ENCODE data around the gene USP36. TPM values are rescaled to one million over a fixed set of nuclear protein-coding genes. Genes with fewer than 3 reads are reported as not detected.

Gene USP36
- total RNA-seq, 6 experiments from 2014 or later = 12.7 to 27.8 (median 18.7) TPM

DNA sequence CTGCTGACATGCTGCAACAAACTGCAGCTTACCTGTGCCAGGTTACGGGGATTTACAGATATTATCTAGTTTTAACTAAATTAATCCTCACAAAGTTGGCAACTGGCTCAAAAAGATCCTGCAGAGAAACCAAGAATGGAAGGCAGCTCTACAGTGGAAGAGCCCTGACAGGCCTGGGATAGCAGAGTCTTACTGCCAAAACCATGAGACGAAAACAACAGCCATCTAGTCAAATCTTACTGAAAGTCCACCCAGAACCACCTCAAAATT lies 8.1 kb downstream of the USP36 start:
- Histone ChIP-seq H3K9me3 (no peaks in the 10 kb centered on the region), H3K27me3 (no peaks in the 10 kb centered on the region), H3K36me3 (peaks cover 7 to 89% (median 38%) of the 10 kb centered on the region in 4 donors), H3K27ac (no peak overlapping the region), H3K4me3 (no peak overlapping the region), H3K4me1 (no peaks in the 10 kb centered on the region)
- TF ChIP-seq CTCF (IDR thresholded peaks at IDR 0.05) (no peak), POLR2A (IDR thresholded peaks at IDR 0.05) (no peak)
- DNase-seq (no peak), ATAC-seq (no peak)
- intact Hi-C loops (cut with DNase I) = no loop called here
- 100% methylated on average over 2 of the region's 2 CpGs for WGBS (ENCODE audit: insufficient coverage, low coverage, low lambda C conversion rate, missing lambda C conversion rate)

DNA sequence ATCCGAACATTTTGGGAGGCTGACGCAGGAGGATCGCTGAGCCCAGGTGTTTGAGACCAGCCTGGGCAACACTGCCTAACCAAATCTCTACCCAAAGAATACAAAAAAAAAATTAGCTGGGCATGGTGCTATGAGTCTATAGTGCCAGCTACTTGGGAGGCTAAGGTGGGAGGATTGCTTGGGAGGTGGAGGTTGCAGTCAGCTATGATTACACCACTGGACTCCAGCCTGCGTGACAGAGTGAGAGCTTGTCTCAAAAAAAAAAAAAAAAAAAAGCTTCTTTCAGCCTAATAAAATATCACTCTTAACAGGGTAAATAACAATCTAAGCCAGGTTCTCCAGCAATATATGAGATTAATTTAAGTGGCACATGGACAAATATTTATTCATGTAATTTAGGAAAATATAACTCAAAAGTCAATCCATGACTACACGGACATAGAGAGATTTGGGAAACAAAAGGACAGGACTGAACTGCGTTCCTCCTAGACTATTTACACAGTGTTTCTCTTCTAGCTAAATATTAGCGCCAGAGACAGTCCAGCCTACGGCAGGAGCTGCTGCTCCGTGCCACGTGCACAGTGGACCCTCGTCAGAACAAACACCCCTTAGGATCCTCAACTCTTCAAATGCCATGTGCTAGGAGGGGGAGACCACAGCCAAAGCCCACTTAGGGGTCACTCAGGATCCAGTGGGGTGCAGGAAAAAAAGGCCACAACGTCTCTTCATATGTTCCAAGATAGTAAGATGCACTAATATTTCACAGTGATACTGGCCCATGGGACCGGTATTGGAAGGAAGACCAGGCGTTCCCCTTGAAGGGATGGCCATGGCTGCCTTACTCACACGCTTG lies 8.7 kb downstream of the USP36 start:
- WGBS (ENCODE audit: insufficient coverage, low coverage, low lambda C conversion rate, missing lambda C conversion rate) = 73% methylated on average over 11 of the region's 15 CpGs
- no peak overlapping the region for H3K4me3 ChIP-seq

GRCh38 chr17:78829477-78829876 lies 11.1 kb downstream of the USP36 start:
- DNase-seq (no peak), ATAC-seq (no peak)
- Histone ChIP-seq H3K27me3 (no peaks in the 10 kb centered on the region), H3K4me1 (no peaks in the 10 kb centered on the region), H3K9me3 (no peaks in the 10 kb centered on the region), H3K4me3 (no peak overlapping the region), H3K36me3 (peaks cover 3 to 88% (median 32%) of the 10 kb centered on the region in 4 donors), H3K27ac (no peak overlapping the region)
- intact Hi-C loops (cut with DNase I) = no loop called here
- TF ChIP-seq CTCF (IDR thresholded peaks at IDR 0.05) (no peak), POLR2A (IDR thresholded peaks at IDR 0.05) (no peak)
- 97% methylated on average over 6 of the region's 6 CpGs for WGBS (ENCODE audit: insufficient coverage, low coverage, low lambda C conversion rate, missing lambda C conversion rate)

More for the DNA sequence above, 8.7 kb downstream of the USP36 start:
- Histone ChIP-seq H3K4me1 (no peaks in the 10 kb centered on the region), H3K27ac (no peak overlapping the region), H3K9me3 (no peaks in the 10 kb centered on the region), H3K36me3 (peaks cover 7 to 89% (median 39%) of the 10 kb centered on the region in 4 donors), H3K27me3 (no peaks in the 10 kb centered on the region)
- ATAC-seq = peak; percentile 50 to 78 (median 68)
- no peak for DNase-seq
- TF ChIP-seq CTCF (IDR thresholded peaks at IDR 0.05) (no peak), POLR2A (IDR thresholded peaks at IDR 0.05) (no peak)
- intact Hi-C loops (cut with DNase I) = no loop called here

GRCh38 chr17:78828470-78829185 lies 12.0 kb downstream of the USP36 start:
- TF ChIP-seq POLR2A (IDR thresholded peaks at IDR 0.05) (no peak), CTCF (IDR thresholded peaks at IDR 0.05) (no peak)
- Histone ChIP-seq H3K4me3 (no peak overlapping the region), H3K27ac (no peak overlapping the region), H3K36me3 (peaks cover 0 to 84% (median 31%) of the 10 kb centered on the region in 4 donors), H3K4me1 (no peaks in the 10 kb centered on the region), H3K9me3 (no peaks in the 10 kb centered on the region), H3K27me3 (no peaks in the 10 kb centered on the region)
- WGBS (ENCODE audit: insufficient coverage, low coverage, low lambda C conversion rate, missing lambda C conversion rate) = 92% methylated on average over 11 of the region's 14 CpGs
- intact Hi-C loops (cut with DNase I) = no loop called here
- DNase-seq (no peak), ATAC-seq (no peak)

Measured in right lobe of liver (tissue), 6 donors.